HEK293 (cell line): ENCODE results near the gene PPCDC.

Experiments
- CTCF ChIA-PET: fragments of 350-600 bp; formaldehyde crosslinking; extraction: SDS; loops from one replicate; lab custom pipeline; 2021; ENCODE audit warnings: antibody characterized with exemption; lab: Yijun Ruan, JAX
- POLR2A ChIA-PET: fragments of 300-600 bp; formaldehyde crosslinking; extraction: SDS; loops from one replicate; lab custom pipeline; 2020; ENCODE audit warnings: antibody characterized with exemption, inconsistent platforms; lab: Yijun Ruan, JAX
- H3K27ac ChIP-seq: fragments of 200-500 bp; sonication (Bioruptor generic); 2 replicates; pipeline ENCODE4 v1.5.1; 2014; ENCODE audit warnings: low read depth, low read length, control low read depth, inconsistent platforms; ENCODE audit errors: extremely low read depth
- H3K36me3 ChIP-seq, 2 experiments: fragments of 200-500 bp in 1 of 2; sonication (Bioruptor generic) in 1 of 2; 1 replicate in 1 of 2; 2 replicates in 1 of 2; pipeline ENCODE4 v1.5.1; 2014 to 2017; ENCODE audit warnings: inconsistent platforms in 2 of 2, low read length in 2 of 2; ENCODE audit not compliant: control insufficient read depth in 2 of 2, insufficient read depth in 1 of 2
- H3K4me1 ChIP-seq: fragments of 200-500 bp; sonication (Bioruptor generic); 2 replicates; pipeline ENCODE4 v1.5.1; 2014; ENCODE audit warnings: mild to moderate bottlenecking, low read length, inconsistent platforms; ENCODE audit not compliant: control insufficient read depth, insufficient read depth
- H3K4me3 ChIP-seq: 2 replicates; pipeline ENCODE4 v1.5.1; 2011; ENCODE audit warnings: low read depth, mild to moderate bottlenecking, control low read depth, low read length, moderate library complexity
- H3K9me3 ChIP-seq: fragments of 200-500 bp; sonication (Bioruptor generic); 2 replicates; pipeline ENCODE4 v1.5.1; 2014; ENCODE audit warnings: low read depth, low read length, inconsistent platforms; ENCODE audit not compliant: control insufficient read depth, insufficient read depth
- AEBP2 ChIP-seq: fragments of 450-650 bp; formaldehyde crosslinking; IDR thresholded peaks from 2 replicates; pipeline ENCODE4 v1.5.1; 2016; ENCODE audit warnings: missing biosample characterization, missing genetic modification characterization, borderline replicate concordance
- BCL11B ChIP-seq: fragments of 450-650 bp; formaldehyde crosslinking; IDR thresholded peaks from 2 replicates; pipeline ENCODE4 v1.5.1; 2016; ENCODE audit warnings: low read depth, missing biosample characterization, missing genetic modification characterization
- MEIS1 ChIP-seq: sonication (generic); formaldehyde crosslinking; IDR thresholded peaks from 2 replicates; pipeline ENCODE4 v1.8.1; 2022; ENCODE audit warnings: missing genetic modification reagents, mild to moderate bottlenecking, borderline replicate concordance
- MZF1 ChIP-seq: fragments of 450-650 bp; formaldehyde crosslinking; IDR thresholded peaks from 2 replicates; pipeline ENCODE4 v1.5.1; 2017; ENCODE audit warnings: missing biosample characterization, missing genetic modification characterization, borderline replicate concordance
- OSR2 ChIP-seq: fragments of 450-650 bp; formaldehyde crosslinking; IDR thresholded peaks from 2 replicates; pipeline ENCODE4 v1.5.1; 2016; ENCODE audit warnings: missing biosample characterization, missing genetic modification characterization
- SP2 ChIP-seq: fragments of 450-650 bp; formaldehyde crosslinking; IDR thresholded peaks from 2 replicates; pipeline ENCODE4 v1.5.1; 2016; ENCODE audit warnings: missing biosample characterization, missing genetic modification characterization
- TRIM28 ChIP-seq: IDR thresholded peaks from 2 replicates; pipeline ENCODE4 v1.6.1; 2011; ENCODE audit warnings: low read length, control low read depth, borderline replicate concordance
- ZNF133 ChIP-seq: fragments of 450-650 bp; formaldehyde crosslinking; IDR thresholded peaks from 2 replicates; pipeline ENCODE4 v1.5.1; 2016; ENCODE audit warnings: missing biosample characterization, missing genetic modification characterization
- ZNF146 ChIP-seq: fragments of 450-650 bp; formaldehyde crosslinking; IDR thresholded peaks from 2 replicates; pipeline ENCODE4 v1.5.1; 2016; ENCODE audit warnings: missing biosample characterization, missing genetic modification characterization
- ZNF169 ChIP-seq: fragments of 450-650 bp; formaldehyde crosslinking; IDR thresholded peaks from 2 replicates; pipeline ENCODE4 v1.5.1; 2016; ENCODE audit warnings: missing biosample characterization, missing genetic modification characterization
- ZNF221 ChIP-seq: fragments of 450-650 bp; formaldehyde crosslinking; IDR thresholded peaks from 2 replicates; pipeline ENCODE4 v1.5.1; 2017; ENCODE audit warnings: missing biosample characterization, missing genetic modification characterization, borderline replicate concordance
- ZNF366 ChIP-seq: fragments of 450-650 bp; formaldehyde crosslinking; conservative IDR thresholded peaks from 2 replicates; pipeline ENCODE4 v1.5.1; 2016; ENCODE audit warnings: missing biosample characterization, missing genetic modification characterization
- ZNF394 ChIP-seq: fragments of 450-650 bp; formaldehyde crosslinking; IDR thresholded peaks from 2 replicates; pipeline ENCODE4 v1.5.1; 2016; ENCODE audit warnings: missing biosample characterization, missing genetic modification characterization, mild to moderate bottlenecking, moderate library complexity, borderline replicate concordance
- ZNF488 ChIP-seq: fragments of 450-650 bp; formaldehyde crosslinking; IDR thresholded peaks from 2 replicates; pipeline ENCODE4 v1.5.1; 2016; ENCODE audit warnings: missing biosample characterization, missing genetic modification characterization
- ZNF514 ChIP-seq: fragments of 450-650 bp; formaldehyde crosslinking; IDR thresholded peaks from 2 replicates; pipeline ENCODE4 v1.5.1; 2016; ENCODE audit warnings: missing biosample characterization, missing genetic modification characterization
- ZNF521 ChIP-seq: fragments of 450-650 bp; formaldehyde crosslinking; IDR thresholded peaks from 2 replicates; pipeline ENCODE4 v1.5.1; 2017; ENCODE audit warnings: missing biosample characterization, mild to moderate bottlenecking, missing genetic modification characterization
- ZNF549 ChIP-seq: fragments of 450-650 bp; IDR thresholded peaks from 2 replicates; pipeline ENCODE4 v1.5.1; 2018; ENCODE audit warnings: missing biosample characterization, missing genetic modification characterization, mild to moderate bottlenecking, inconsistent platforms, moderate library complexity
- ZNF670 ChIP-seq: fragments of 450-650 bp; formaldehyde crosslinking; IDR thresholded peaks from 2 replicates; pipeline ENCODE4 v1.5.1; 2016; ENCODE audit warnings: missing biosample characterization, missing genetic modification characterization, low read depth
- ZNF707 ChIP-seq: fragments of 450-650 bp; formaldehyde crosslinking; IDR thresholded peaks from 2 replicates; pipeline ENCODE4 v1.5.1; 2016; ENCODE audit warnings: missing biosample characterization, missing genetic modification characterization
- ZNF785 ChIP-seq: fragments of 450-650 bp; formaldehyde crosslinking; IDR thresholded peaks from 2 replicates; pipeline ENCODE4 v1.5.1; 2016; ENCODE audit warnings: missing biosample characterization, missing genetic modification characterization
- ZNF830 ChIP-seq: fragments of 450-650 bp; IDR thresholded peaks from 2 replicates; pipeline ENCODE4 v1.5.0; 2018; ENCODE audit warnings: missing biosample characterization, missing genetic modification characterization, low read depth, mild to moderate bottlenecking, moderate library complexity
- ZNF843 ChIP-seq: fragments of 450-650 bp; formaldehyde crosslinking; IDR thresholded peaks from 2 replicates; pipeline ENCODE4 v1.5.1; 2016; ENCODE audit warnings: missing biosample characterization, missing genetic modification characterization
- TF ChIP-seq, protein P1 (sequence below): fragments of 450-650 bp; formaldehyde crosslinking; IDR thresholded peaks from 2 replicates; pipeline ENCODE4 v1.5.1; 2016; ENCODE audit warnings: missing biosample characterization, missing genetic modification characterization
- TF ChIP-seq, protein P2 (sequence below): fragments of 450-650 bp; formaldehyde crosslinking; conservative IDR thresholded peaks from 2 replicates; pipeline ENCODE4 v1.5.1; 2016; ENCODE audit warnings: low read depth, missing biosample characterization, missing genetic modification characterization
- TF ChIP-seq, protein P3 (sequence below): fragments of 450-650 bp; formaldehyde crosslinking; IDR thresholded peaks from 2 replicates; pipeline ENCODE4 v1.5.1; 2016; ENCODE audit warnings: missing biosample characterization, missing genetic modification characterization

PPCDC gene

DNA sequence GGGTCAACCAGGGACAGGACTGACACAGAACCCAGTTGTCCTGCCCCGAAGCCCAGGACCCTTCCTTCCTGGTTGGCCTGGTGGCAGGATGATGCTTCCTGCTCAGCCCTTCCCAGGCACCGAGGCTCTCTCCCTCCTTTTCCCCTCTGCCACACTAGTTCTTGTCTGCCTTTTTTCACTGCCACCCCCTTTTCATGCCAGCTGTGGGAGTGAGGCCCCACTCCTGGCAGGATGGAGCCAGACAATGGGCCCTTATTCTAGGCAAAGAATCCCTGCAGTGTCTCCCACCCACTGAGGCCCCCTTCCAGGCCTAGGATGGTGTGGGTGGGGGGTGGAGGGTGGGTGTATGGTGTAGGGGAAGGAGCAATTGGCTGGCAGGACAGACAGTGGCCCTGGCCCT lies 29.2 kb upstream of the PPCDC start (continued):
- TF ChIP-seq BCL11B (tag by site-specific recombination): no peak
- TF ChIP-seq ZNF843 (tag by site-specific recombination): no peak
- TF ChIP-seq AEBP2 (tag by site-specific recombination): no peak
- no peak for TF ChIP-seq OSR2 (tag by site-specific recombination)

DNA sequence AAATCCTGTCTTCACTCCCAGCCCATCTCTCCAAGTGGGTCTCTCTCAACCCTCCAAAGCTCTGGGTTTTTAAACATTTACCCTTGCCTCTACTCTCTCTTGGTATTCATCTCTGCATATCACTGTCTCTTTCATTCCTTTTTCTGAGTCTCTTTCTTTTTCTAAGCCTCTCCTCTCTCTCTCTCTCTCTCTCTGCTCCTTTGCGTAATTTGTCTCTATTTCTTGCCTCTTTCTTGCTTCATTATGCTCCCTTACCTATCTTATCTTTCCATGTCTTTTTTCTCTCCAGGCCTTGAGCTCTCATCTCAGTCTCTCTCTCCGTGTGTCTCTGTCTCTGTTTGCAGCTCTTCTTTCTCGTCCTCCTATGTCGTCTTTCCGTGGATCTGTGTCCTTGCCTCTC lies 28.7 kb upstream of the PPCDC start:
- Histone ChIP-seq H3K27ac (no peak overlapping the region), H3K36me3 (no peaks in the 10 kb centered on the region), H3K4me3 (no peak overlapping the region), H3K4me1 (no peaks in the 10 kb centered on the region; the same call in 1 of the 2 replicates), H3K9me3 (no peaks in the 10 kb centered on the region)
- POLR2A ChIA-PET: interaction anchor here (0.7 to 3.0 kb wide), 8 partner anchors 16 to 646 kb away, joined by 3 to 22 read pairs (median 4); partner anchors contain the start of genes C15orf39, CSK, FAM219B and PPCDC
- CTCF ChIA-PET: interaction anchor here (0.6 to 0.9 kb wide), 2 partner anchors 225 to 313 kb away, joined by 3 to 4 read pairs; no protein-coding TSS in a partner anchor
- TF ChIP-seq, protein P1, sequence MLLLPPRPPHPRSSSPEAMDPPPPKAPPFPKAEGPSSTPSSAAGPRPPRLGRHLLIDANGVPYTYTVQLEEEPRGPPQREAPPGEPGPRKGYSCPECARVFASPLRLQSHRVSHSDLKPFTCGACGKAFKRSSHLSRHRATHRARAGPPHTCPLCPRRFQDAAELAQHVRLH (tag by site-specific recombination): no peak
- TF ChIP-seq ZNF514 (tag by site-specific recombination): no peak
- TF ChIP-seq, protein P2, sequence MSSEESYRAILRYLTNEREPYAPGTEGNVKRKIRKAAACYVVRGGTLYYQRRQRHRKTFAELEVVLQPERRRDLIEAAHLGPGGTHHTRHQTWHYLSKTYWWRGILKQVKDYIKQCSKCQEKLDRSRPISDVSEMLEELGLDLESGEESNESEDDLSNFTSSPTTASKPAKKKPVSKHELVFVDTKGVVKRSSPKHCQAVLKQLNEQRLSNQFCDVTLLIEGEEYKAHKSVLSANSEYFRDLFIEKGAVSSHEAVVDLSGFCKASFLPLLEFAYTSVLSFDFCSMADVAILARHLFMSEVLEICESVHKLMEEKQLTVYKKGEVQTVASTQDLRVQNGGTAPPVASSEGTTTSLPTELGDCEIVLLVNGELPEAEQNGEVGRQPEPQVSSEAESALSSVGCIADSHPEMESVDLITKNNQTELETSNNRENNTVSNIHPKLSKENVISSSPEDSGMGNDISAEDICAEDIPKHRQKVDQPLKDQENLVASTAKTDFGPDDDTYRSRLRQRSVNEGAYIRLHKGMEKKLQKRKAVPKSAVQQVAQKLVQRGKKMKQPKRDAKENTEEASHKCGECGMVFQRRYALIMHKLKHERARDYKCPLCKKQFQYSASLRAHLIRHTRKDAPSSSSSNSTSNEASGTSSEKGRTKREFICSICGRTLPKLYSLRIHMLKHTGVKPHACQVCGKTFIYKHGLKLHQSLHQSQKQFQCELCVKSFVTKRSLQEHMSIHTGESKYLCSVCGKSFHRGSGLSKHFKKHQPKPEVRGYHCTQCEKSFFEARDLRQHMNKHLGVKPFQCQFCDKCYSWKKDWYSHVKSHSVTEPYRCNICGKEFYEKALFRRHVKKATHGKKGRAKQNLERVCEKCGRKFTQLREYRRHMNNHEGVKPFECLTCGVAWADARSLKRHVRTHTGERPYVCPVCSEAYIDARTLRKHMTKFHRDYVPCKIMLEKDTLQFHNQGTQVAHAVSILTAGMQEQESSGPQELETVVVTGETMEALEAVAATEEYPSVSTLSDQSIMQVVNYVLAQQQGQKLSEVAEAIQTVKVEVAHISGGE (tag by site-specific recombination): 0 out of 2 replicates have a peak, but pooled peaks have one; percentile 8
- TF ChIP-seq ZNF670 (tag by site-specific recombination): no peak
- no peak for TF ChIP-seq ZNF549 (tag by site-specific recombination)
- TF ChIP-seq ZNF394 (tag by site-specific recombination): no peak
- TF ChIP-seq ZNF221 (tag by site-specific recombination): no peak
- TF ChIP-seq ZNF169 (tag by site-specific recombination): no peak
- peak; percentile 58; the same call in 1 of the 2 replicates for TF ChIP-seq ZNF366
- TF ChIP-seq MZF1: no peak
- no peak for TF ChIP-seq SP2 (tag by site-specific recombination)
- 0 out of 2 replicates have a peak, but pooled peaks have one; percentile 18 for TF ChIP-seq ZNF146 (tag by site-specific recombination)
- TF ChIP-seq, protein P3, sequence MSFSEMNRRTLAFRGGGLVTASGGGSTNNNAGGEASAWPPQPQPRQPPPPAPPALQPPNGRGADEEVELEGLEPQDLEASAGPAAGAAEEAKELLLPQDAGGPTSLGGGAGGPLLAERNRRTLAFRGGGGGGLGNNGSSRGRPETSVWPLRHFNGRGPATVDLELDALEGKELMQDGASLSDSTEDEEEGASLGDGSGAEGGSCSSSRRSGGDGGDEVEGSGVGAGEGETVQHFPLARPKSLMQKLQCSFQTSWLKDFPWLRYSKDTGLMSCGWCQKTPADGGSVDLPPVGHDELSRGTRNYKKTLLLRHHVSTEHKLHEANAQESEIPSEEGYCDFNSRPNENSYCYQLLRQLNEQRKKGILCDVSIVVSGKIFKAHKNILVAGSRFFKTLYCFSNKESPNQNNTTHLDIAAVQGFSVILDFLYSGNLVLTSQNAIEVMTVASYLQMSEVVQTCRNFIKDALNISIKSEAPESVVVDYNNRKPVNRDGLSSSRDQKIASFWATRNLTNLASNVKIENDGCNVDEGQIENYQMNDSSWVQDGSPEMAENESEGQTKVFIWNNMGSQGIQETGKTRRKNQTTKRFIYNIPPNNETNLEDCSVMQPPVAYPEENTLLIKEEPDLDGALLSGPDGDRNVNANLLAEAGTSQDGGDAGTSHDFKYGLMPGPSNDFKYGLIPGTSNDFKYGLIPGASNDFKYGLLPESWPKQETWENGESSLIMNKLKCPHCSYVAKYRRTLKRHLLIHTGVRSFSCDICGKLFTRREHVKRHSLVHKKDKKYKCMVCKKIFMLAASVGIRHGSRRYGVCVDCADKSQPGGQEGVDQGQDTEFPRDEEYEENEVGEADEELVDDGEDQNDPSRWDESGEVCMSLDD (tag by site-specific recombination): no peak
- TF ChIP-seq ZNF133: no peak
- peak; percentile 60; the same call in 1 of the 2 replicates for TF ChIP-seq ZNF521
- no peak for TF ChIP-seq ZNF707
- TF ChIP-seq TRIM28: no peak
- 0 out of 2 replicates have a peak, but pooled peaks have one; percentile 17 for TF ChIP-seq ZNF488
- no peak for TF ChIP-seq MEIS1 (CRISPR knock-in tag)
- TF ChIP-seq ZNF785 (tag by site-specific recombination): peak; percentile 41; the same call in 1 of the 2 replicates
- TF ChIP-seq ZNF830 (tag by site-specific recombination): no peak
